ENCODE results near the gene PIRT. TPM values are rescaled to one million over a fixed set of nuclear protein-coding genes. Genes with fewer than 3 reads are reported as not detected.

Gene PIRT
- total RNA-seq, 1 experiment from 2014 or later = not detected

GRCh38 chr17:10827898-10828552 lies 9.9 kb downstream of the PIRT start:
- ATAC-seq (no peak), DNase-seq (ENCODE audit: low read depth, low spot score) (no peak)
- Histone ChIP-seq H3K4me1 (ENCODE audit: control insufficient read depth, insufficient read depth, low read length) (no peaks in the 10 kb centered on the region), H3K9me3 (ENCODE audit: control insufficient read depth, insufficient read depth, low read depth, low read length) (no peaks in the 10 kb centered on the region), H3K27me3 (ENCODE audit: control insufficient read depth, insufficient read depth, low read length) (no peaks in the 10 kb centered on the region), H3K36me3 (ENCODE audit: control insufficient read depth, insufficient read depth, low read length) (no peaks in the 10 kb centered on the region), H3K4me3 (ENCODE audit: low read depth in 2 of 2, low read length in 2 of 2) (no peak overlapping the region), H3K27ac (ENCODE audit: low read length) (no peak overlapping the region)
- ChIA-PET CTCF (no interaction called here), POLR2A (no interaction called here)
- in situ Hi-C loops (cut with HindIII; ENCODE audit: low pct_unique_long_range_greater_than_20kb, low sequenced_read_pairs) (no loop called here), intact Hi-C loops (cut with micrococcal nuclease; ENCODE audit: unreplicated experiment) (no loop called here)
- no TSS peak for BruUV-seq (replicated peaks)
- no peak for TF ChIP-seq SIN3A (IDR thresholded peaks at IDR 0.05; ENCODE audit: borderline replicate concordance, insufficient read depth, low read depth, low read length)
- TF ChIP-seq CTCF (IDR thresholded peaks at IDR 0.05) = no peak
- no peak for TF ChIP-seq POLR2AphosphoS5 (IDR thresholded peaks at IDR 0.05; ENCODE audit: low read depth, low read length)
- no peak for TF ChIP-seq REST (IDR thresholded peaks at IDR 0.05; ENCODE audit: insufficient read depth in 1 of 2, low read depth in 2 of 2, low read length in 1 of 2)
- no peak for TF ChIP-seq TCF7L2 (IDR thresholded peaks at IDR 0.05; ENCODE audit: low read depth, low read length)

GRCh38 chr17:10824874-10825273 lies 13.0 kb downstream of the PIRT start:
- H3K4me1 ChIP-seq (ENCODE audit: control insufficient read depth, insufficient read depth, low read length) = no peaks in the 10 kb centered on the region
- H3K27ac ChIP-seq (ENCODE audit: low read length) = no peak overlapping the region
- ChIA-PET CTCF (no interaction called here), POLR2A (no interaction called here)
- no peaks in the 10 kb centered on the region for H3K27me3 ChIP-seq (ENCODE audit: control insufficient read depth, insufficient read depth, low read length)
- TF ChIP-seq CTCF (IDR thresholded peaks at IDR 0.05) (no peak), TCF7L2 (IDR thresholded peaks at IDR 0.05; ENCODE audit: low read depth, low read length) (no peak), SIN3A (IDR thresholded peaks at IDR 0.05; ENCODE audit: borderline replicate concordance, insufficient read depth, low read depth, low read length) (no peak), POLR2AphosphoS5 (IDR thresholded peaks at IDR 0.05; ENCODE audit: low read depth, low read length) (no peak), REST (IDR thresholded peaks at IDR 0.05; ENCODE audit: insufficient read depth in 1 of 2, low read depth in 2 of 2, low read length in 1 of 2) (no peak)
- no peaks in the 10 kb centered on the region for H3K9me3 ChIP-seq (ENCODE audit: control insufficient read depth, insufficient read depth, low read depth, low read length)
- no peak overlapping the region for H3K4me3 ChIP-seq (ENCODE audit: low read depth in 2 of 2, low read length in 2 of 2)
- no peak for ATAC-seq
- intact Hi-C loops (cut with micrococcal nuclease; ENCODE audit: unreplicated experiment) = no loop called here
- no TSS peak for BruUV-seq (replicated peaks)
- no peak for DNase-seq (ENCODE audit: low read depth, low spot score)
- in situ Hi-C loops (cut with HindIII; ENCODE audit: low pct_unique_long_range_greater_than_20kb, low sequenced_read_pairs) = no loop called here
- H3K36me3 ChIP-seq (ENCODE audit: control insufficient read depth, insufficient read depth, low read length) = no peaks in the 10 kb centered on the region

Measured in Panc1 (cell line).